Spleen (tissue), 7 donors: Measurements from ENCODE around the gene EXTL2.

Experiments used
- CTCF ChIP-seq, 11 experiments: fragments of 200-600 bp in 7 of 11; fragments of 450-650 bp in 4 of 11; sonication (generic) in 4 of 11; IDR thresholded peaks in 8 of 11; conservative IDR thresholded peaks in 3 of 11; 1 replicate in 7 of 11; 2 replicates in 4 of 11; pipeline versions ENCODE4 v1.4.0 to v1.8.0; 2016 to 2021; ENCODE audit warnings: antibody characterized with exemption in 11 of 11, inconsistent platforms in 4 of 11, mild to moderate bottlenecking in 1 of 11
- POLR2A ChIP-seq, 3 donors: fragments of 450-650 bp; IDR thresholded peaks; one replicate each; pipeline ENCODE4 v1.5.1; 2017; ENCODE audit warnings: antibody characterized with exemption in 3 of 3, mild to moderate bottlenecking in 1 of 3
- POLR2AphosphoS5 ChIP-seq, 3 donors: sonication (generic); formaldehyde crosslinking; IDR thresholded peaks; one replicate each; pipeline ENCODE4 v1.5.1; 2017; ENCODE audit warnings: antibody characterized with exemption in 3 of 3
- donor health status: DM: no; HTN: no; CAD: no; lungs with moderate emphysema.
- donor health status: DM: no; HTN: no; CAD: no.
- donor health status: DM: no; HTN: no; CAD: no.

DNA sequence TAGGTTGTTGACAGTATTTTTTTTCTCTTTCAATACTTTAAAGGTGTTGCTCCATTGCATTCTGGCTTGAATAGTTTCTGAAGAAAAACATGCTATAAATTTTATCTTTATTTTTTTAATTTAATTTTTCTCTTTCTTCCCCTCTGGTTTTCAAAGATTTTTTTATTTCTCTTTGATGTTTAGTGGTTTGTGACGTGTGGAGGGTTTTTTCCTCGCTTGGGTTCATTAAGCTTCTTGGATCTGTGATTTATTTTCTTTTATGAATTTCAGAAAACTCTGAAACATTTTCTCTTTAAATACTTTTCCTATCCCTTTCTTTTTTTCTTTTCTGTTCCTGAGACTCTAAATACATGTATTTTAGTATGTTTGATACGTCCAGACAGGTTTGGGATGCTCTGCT, 10.5 kb upstream of the EXTL2 start:
- no peak for TF ChIP-seq POLR2AphosphoS5 (IDR thresholded peaks at IDR 0.05)
- TF ChIP-seq CTCF (IDR thresholded peaks at IDR 0.05 in 8 of 11, conservative IDR thresholded peaks at IDR 0.05 in 3 of 11): no peak
- TF ChIP-seq POLR2A (IDR thresholded peaks at IDR 0.05): no peak
